Thyroid gland (tissue), 4 donors: Measurements from ENCODE around the gene LNX1. TPM values are rescaled to one million over a fixed set of nuclear protein-coding genes. Genes with fewer than 3 reads are reported as not detected.

Source experiments
- DNase-seq, 2 donors: peaks; one replicate each; pipeline ENCODE4 v3.0.0-alpha.2; 2019
- H3K27ac ChIP-seq, 3 donors: fragments of 200-600 bp; sonication (generic); 1 replicate in 2 of 3; 2 replicates in 1 of 3; pipeline ENCODE4 v1.5.1; 2016 to 2019; ENCODE audit warnings: mild to moderate bottlenecking in 1 of 3, moderate library complexity in 1 of 3
- H3K27me3 ChIP-seq: fragments of 200-600 bp; sonication (generic); one replicate; pipeline ENCODE4 v1.5.1; 2019
- H3K36me3 ChIP-seq, 2 donors: fragments of 200-600 bp; sonication (generic); one replicate each; pipeline ENCODE4 v1.5.1; 2016 to 2019
- H3K4me1 ChIP-seq, 2 donors: fragments of 200-600 bp; sonication (generic); one replicate each; pipeline ENCODE4 v1.5.1; 2017 to 2019
- H3K4me3 ChIP-seq, 3 donors: fragments of 200-600 bp; sonication (generic); replicated peaks in 1 of 3; 1 replicate in 2 of 3; 2 replicates in 1 of 3; pipeline ENCODE4 v1.5.1; 2016; ENCODE audit warnings: mild to moderate bottlenecking in 1 of 3
- H3K9me3 ChIP-seq: fragments of 200-600 bp; sonication (generic); one replicate; pipeline ENCODE4 v1.5.1; 2017
- POLR2A ChIP-seq, 2 donors: fragments of 450-650 bp; IDR thresholded peaks; one replicate each; pipeline ENCODE4 v1.6.1; 2017; ENCODE audit warnings: antibody characterized with exemption in 2 of 2, mild to moderate bottlenecking in 2 of 2, moderate library complexity in 1 of 2
- WGBS, 2 donors: methylation state at CpG; one replicate each; pipeline ENCODE4 v1.1.5; 2017; 5-methylcytosine and 5-hydroxymethylcytosine counted together
- intact Hi-C: fragments of 100-400 bp; cut with DNase I; formaldehyde crosslinking; loops from one replicate; pipeline ENCODE4 v1.15.1; 2023
- total RNA-seq, 4 donors: library from RNA; depleted of rRNA; stranded (reverse); fragments of >200 nt; gene quantifications; one replicate each; pipeline ENCODE4 v1.2.3, GENCODE V29; 2016
- TF ChIP-seq, protein P1 (sequence below), 6 experiments: fragments of 200-600 bp in 3 of 6; fragments of 450-650 bp in 3 of 6; sonication (generic) in 3 of 6; IDR thresholded peaks; one replicate each; pipeline ENCODE4 v1.5.1; 2016 to 2019; ENCODE audit warnings: antibody characterized with exemption in 6 of 6, mild to moderate bottlenecking in 2 of 6, inconsistent platforms in 1 of 6, moderate library complexity in 1 of 6

Gene LNX1
- total RNA-seq, 4 donors from 2014 or later, result 34.3 to 63.8 (median 43.3) TPM

DNA sequence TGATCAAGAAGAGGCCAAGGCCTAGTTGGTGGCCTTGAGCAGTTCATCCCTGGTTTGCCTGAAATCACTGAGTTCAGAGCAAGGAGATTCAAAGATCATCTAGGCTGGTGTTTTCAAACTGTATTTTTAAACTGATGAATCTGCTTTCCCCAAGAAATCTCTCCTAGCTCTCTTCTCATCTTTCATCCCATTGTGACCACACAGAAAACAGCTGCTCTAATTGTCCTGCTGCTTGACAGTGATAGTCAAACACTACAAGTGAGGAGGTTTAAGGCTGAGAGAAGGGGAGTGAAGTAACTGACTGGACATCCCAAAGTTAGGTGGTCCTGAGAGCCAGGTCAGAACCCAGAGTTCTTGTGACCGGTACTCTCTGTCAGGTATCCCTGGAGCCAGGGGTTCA is 91.5 kb downstream of the LNX1 start:
- peak overlapping the region in 1 of 3 donors; percentile 82 for H3K27ac ChIP-seq
- H3K4me3 ChIP-seq, result no peak overlapping the region
- 100% methylated on average over 1 of the region's 1 CpG for WGBS, 2 donors
- H3K36me3 ChIP-seq, result no peaks in the 10 kb centered on the region
- TF ChIP-seq, protein P1, sequence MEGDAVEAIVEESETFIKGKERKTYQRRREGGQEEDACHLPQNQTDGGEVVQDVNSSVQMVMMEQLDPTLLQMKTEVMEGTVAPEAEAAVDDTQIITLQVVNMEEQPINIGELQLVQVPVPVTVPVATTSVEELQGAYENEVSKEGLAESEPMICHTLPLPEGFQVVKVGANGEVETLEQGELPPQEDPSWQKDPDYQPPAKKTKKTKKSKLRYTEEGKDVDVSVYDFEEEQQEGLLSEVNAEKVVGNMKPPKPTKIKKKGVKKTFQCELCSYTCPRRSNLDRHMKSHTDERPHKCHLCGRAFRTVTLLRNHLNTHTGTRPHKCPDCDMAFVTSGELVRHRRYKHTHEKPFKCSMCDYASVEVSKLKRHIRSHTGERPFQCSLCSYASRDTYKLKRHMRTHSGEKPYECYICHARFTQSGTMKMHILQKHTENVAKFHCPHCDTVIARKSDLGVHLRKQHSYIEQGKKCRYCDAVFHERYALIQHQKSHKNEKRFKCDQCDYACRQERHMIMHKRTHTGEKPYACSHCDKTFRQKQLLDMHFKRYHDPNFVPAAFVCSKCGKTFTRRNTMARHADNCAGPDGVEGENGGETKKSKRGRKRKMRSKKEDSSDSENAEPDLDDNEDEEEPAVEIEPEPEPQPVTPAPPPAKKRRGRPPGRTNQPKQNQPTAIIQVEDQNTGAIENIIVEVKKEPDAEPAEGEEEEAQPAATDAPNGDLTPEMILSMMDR (IDR thresholded peaks at IDR 0.05), result no peak
- TF ChIP-seq POLR2A (IDR thresholded peaks at IDR 0.05), result no peak
- no peaks in the 10 kb centered on the region for H3K27me3 ChIP-seq
- H3K9me3 ChIP-seq, result no peaks in the 10 kb centered on the region
- intact Hi-C loops, result loop anchor here (10.0 kb wide), 1 partner anchor 75 kb away; no protein-coding TSS in a partner anchor
- no peak for DNase-seq
- H3K4me1 ChIP-seq, result peaks cover 14 to 23% of the 10 kb centered on the region in 2 donors

DNA sequence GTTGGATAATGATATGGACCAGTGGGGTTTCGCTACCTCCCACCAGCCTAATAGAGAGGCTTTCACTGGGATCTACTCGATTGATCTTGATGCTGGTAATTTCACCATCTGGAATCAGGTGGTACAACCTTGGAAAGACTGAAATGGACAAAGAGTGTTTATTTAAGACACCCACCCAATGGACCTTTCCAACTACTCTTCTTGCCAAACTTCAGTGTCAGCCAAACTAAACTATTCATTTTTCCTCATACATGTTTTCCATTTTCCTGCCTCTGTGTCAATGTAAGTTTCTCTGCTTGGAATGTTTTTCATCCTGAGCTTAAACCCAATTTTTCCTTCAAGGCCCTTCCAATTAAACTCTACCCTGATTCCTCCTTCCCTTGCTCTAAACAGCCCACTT is 92.6 kb downstream of the LNX1 start:
- TF ChIP-seq, protein P1 (IDR thresholded peaks at IDR 0.05), result no peak
- TF ChIP-seq POLR2A (IDR thresholded peaks at IDR 0.05), result no peak
- Histone ChIP-seq H3K9me3 (no peaks in the 10 kb centered on the region), H3K36me3 (no peaks in the 10 kb centered on the region), H3K27ac (peak overlapping the region; percentile 60 to 82 (median 81)), H3K4me1 (peaks cover 14 to 23% of the 10 kb centered on the region in 2 donors), H3K4me3 (no peak overlapping the region), H3K27me3 (no peaks in the 10 kb centered on the region)
- no peak for DNase-seq
- 80 to 96% methylated on average over 2 of the region's 2 CpGs for WGBS, 2 donors
- intact Hi-C loops, result loop anchor here (10.0 kb wide), 1 partner anchor 76 kb away; no protein-coding TSS in a partner anchor

DNA sequence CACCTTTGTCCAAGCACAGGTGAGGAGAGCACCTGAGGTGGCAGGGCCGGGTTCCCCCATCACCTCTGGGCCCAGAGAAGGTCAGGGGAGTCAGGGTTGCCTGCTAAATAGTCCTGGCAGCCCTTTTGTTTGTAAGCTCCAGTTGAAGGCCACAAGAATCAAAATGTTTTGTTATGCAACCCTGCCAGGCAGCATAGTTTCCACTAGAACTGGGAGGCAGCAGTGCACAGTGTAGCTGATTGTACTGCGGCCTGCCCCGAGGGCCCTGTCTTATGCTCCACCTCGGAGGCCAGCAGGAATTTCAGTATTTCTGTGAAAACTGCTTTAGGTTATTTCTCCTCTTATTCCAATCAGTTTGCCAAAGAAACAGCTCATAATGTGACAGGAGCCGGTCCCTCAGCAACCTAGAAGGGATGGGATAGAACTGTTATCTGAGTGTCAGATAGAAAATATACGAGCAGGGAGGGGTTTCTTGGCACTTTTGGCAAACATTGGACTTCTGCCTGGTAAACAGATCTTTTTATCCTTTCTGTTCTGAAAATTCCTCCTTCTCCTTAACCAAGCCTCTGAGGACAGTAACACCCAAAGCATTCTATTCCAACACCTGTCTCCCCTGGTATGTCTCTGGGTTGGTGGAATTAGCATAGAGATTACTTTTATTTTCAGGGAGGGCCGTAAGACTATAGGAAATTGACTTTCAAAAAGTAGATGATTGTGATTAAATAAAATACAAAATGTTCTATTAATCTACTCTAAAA is 93.6 kb downstream of the LNX1 start:
- intact Hi-C loops, result loop anchor here (10.0 kb wide), 1 partner anchor 77 kb away; no protein-coding TSS in a partner anchor
- no peak overlapping the region for H3K4me3 ChIP-seq
- H3K9me3 ChIP-seq, result no peaks in the 10 kb centered on the region
- H3K27me3 ChIP-seq, result no peaks in the 10 kb centered on the region
- peaks cover 14 to 23% of the 10 kb centered on the region in 2 donors for H3K4me1 ChIP-seq
- no peak for TF ChIP-seq POLR2A (IDR thresholded peaks at IDR 0.05)
- TF ChIP-seq, protein P1 (IDR thresholded peaks at IDR 0.05), result peak in 1 of 6 experiments; percentile 19
- peak overlapping the region; percentile 60 to 82 (median 81) for H3K27ac ChIP-seq
- no peaks in the 10 kb centered on the region for H3K36me3 ChIP-seq
- 45 to 48% methylated on average over 7 of the region's 7 CpGs for whole genome bisulfite sequencing, 2 donors
- DNase-seq, result peak; percentile 72 to 76

DNA sequence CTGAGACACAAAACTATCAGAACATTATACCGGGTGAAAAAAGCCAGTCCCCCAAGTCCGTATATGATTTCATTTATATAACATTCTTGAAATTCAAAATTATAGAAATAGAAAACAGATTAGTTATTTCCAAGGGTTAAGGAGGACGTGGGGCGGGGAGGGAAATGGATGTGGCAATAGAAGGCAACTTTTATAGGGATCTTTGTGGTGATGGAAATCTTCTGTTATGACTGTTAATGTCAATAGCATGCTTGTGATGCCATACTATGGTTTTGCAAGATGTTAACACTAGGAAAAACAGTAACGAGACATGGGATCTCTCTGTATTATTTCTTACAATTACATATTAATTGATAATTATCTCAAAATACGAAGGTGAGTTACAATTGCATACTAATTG is 96.4 kb downstream of the LNX1 start:
- Histone ChIP-seq H3K36me3 (no peaks in the 10 kb centered on the region), H3K4me1 (peaks cover 14 to 26% of the 10 kb centered on the region in 2 donors), H3K27ac (no peak overlapping the region), H3K9me3 (no peaks in the 10 kb centered on the region), H3K27me3 (no peaks in the 10 kb centered on the region), H3K4me3 (no peak overlapping the region)
- DNase-seq, result no peak
- intact Hi-C loops, result loop anchor here (5.0 to 10.0 kb wide), 2 partner anchors 80 to 737 kb away; no protein-coding TSS in a partner anchor
- 95% methylated on average over 6 of the region's 6 CpGs for WGBS, 2 donors
- TF ChIP-seq, protein P1 (IDR thresholded peaks at IDR 0.05), result no peak
- TF ChIP-seq POLR2A (IDR thresholded peaks at IDR 0.05), result no peak
